H1 (cell line): ENCODE results near the gene MPEG1. TPM values are rescaled to one million over a fixed set of nuclear protein-coding genes. Genes with fewer than 3 reads are reported as not detected.

Experiments used
- CEBPB ChIP-seq: IDR thresholded peaks from 2 replicates; pipeline ENCODE4 v1.6.1; 2012; ENCODE audit warnings: low read depth, low read length
- CHD7 ChIP-seq: fragments of 300-600 bp; sonication (generic); IDR thresholded peaks from 2 replicates; pipeline ENCODE4 v1.7.1; 2012; ENCODE audit warnings: low read length, moderate library complexity, mild to moderate bottlenecking, inconsistent platforms; ENCODE audit not compliant: insufficient replicate concordance
- NANOG ChIP-seq: IDR thresholded peaks from 2 replicates; pipeline ENCODE4 v1.6.1; 2011; ENCODE audit warnings: low read length, low read depth, mild to moderate bottlenecking, inconsistent platforms; ENCODE audit not compliant: insufficient read depth, poor library complexity, severe bottlenecking
- YY1 ChIP-seq: IDR thresholded peaks from 2 replicates; pipeline ENCODE4 v1.6.1; 2011; ENCODE audit warnings: low read depth, mild to moderate bottlenecking, low read length
- polyA plus RNA-seq, 7 experiments: library from polyadenylated mRNA; depleted of rRNA in 3 of 7; stranded (reverse) in 5 of 7; unstranded in 2 of 7; fragments of >200 nt in 5 of 7; fragments of 200-250 nt in 2 of 7; gene quantifications; 1 replicate in 5 of 7; 2 replicates in 1 of 7; 4 replicates in 1 of 7; pipeline versions ENCODE4 v1.2.1 to v1.2.3, GENCODE V29; 2011 to 2013; ENCODE audit warnings: missing spikeins in 2 of 7, mixed read lengths in 2 of 7
- total RNA-seq: library from RNA; stranded (reverse); fragmentation: NEBNext Ultra II Directional; extraction: Animal tissue kit (Norgen Biotek cat#: 25700); gene quantifications from 2 replicates; pipeline ENCODE4 v1.2.1, GENCODE V29; 2021

MPEG1 gene
- total and polyA plus RNA-seq, 2 of the 8 experiments (the other 6 are each of a cell fraction or from before 2014, with no cell fraction given), result not detected

- no peak for TF ChIP-seq CHD7
- no peak for TF ChIP-seq NANOG
- no peak for TF ChIP-seq CEBPB
- TF ChIP-seq YY1, result no peak
Measured at GRCh38 chr11:59262177-59262818, 49.6 kb upstream of the MPEG1 start (continued).
